ENCODE data around the gene RUFY1. TPM values are rescaled to one million over a fixed set of nuclear protein-coding genes. Genes with fewer than 3 reads are reported as not detected.
"Not testable (repeated sequence)": the region's sequence is repeated elsewhere in the genome, so short reads cannot be mapped to it uniquely, and the experiment has no call there.

Gene RUFY1
- total RNA-seq, 2 experiments from 2014 or later: 19.5 to 21.8 TPM

GRCh38 chr5:179641745-179642144, 91.4 kb downstream of the RUFY1 start:
- H3K27ac Mint-ChIP-seq; H3K4me3 Mint-ChIP-seq; H3K4me3 ChIP-seq (ENCODE audit: low read length); H3K9me3 ChIP-seq (ENCODE audit: control insufficient read depth in 1 of 2, insufficient read depth in 1 of 2, low read length in 2 of 2); H3K36me3 Mint-ChIP-seq (ENCODE audit: low read depth); POLR2A ChIA-PET; H3K27ac ChIP-seq (ENCODE audit: low read depth in 1 of 2, low read length in 2 of 2); H3K27me3 ChIP-seq (ENCODE audit: control insufficient read depth in 1 of 2, insufficient read depth in 2 of 2, low read length in 2 of 2); H3K36me3 ChIP-seq (ENCODE audit: insufficient read depth, low read length); H3K27me3 Mint-ChIP-seq; H3K4me1 ChIP-seq (ENCODE audit: insufficient read depth, low read length); H3K4me1 Mint-ChIP-seq (ENCODE audit: low read depth); ATAC-seq (ENCODE audit: poor library complexity); CTCF ChIA-PET; DNase-seq; H3K9me3 Mint-ChIP-seq: not testable (repeated sequence)
- intact Hi-C loops (cut with DNase I, micrococcal nuclease): loop anchor here in 1 of 2 experiments (10.0 kb wide), 1 partner anchor 443 kb away; no protein-coding TSS in a partner anchor

GRCh38 chr5:179642626-179643025, 92.3 kb downstream of the RUFY1 start:
- H3K36me3 ChIP-seq (ENCODE audit: insufficient read depth, low read length); H3K4me3 Mint-ChIP-seq; H3K27ac ChIP-seq (ENCODE audit: low read depth in 1 of 2, low read length in 2 of 2); H3K4me1 ChIP-seq (ENCODE audit: insufficient read depth, low read length); H3K4me1 Mint-ChIP-seq (ENCODE audit: low read depth); ATAC-seq (ENCODE audit: poor library complexity); H3K27me3 ChIP-seq (ENCODE audit: control insufficient read depth in 1 of 2, insufficient read depth in 2 of 2, low read length in 2 of 2); H3K9me3 ChIP-seq (ENCODE audit: control insufficient read depth in 1 of 2, insufficient read depth in 1 of 2, low read length in 2 of 2); CTCF ChIA-PET; H3K4me3 ChIP-seq (ENCODE audit: low read length); H3K27ac Mint-ChIP-seq; DNase-seq; H3K27me3 Mint-ChIP-seq; H3K9me3 Mint-ChIP-seq; H3K36me3 Mint-ChIP-seq (ENCODE audit: low read depth): not testable (repeated sequence)
- POLR2A ChIA-PET: interaction anchor here (0.5 kb wide), 1 partner anchor 19 kb away, joined by 4 read pairs; the partner anchor contains the start of gene HNRNPH1
- intact Hi-C loops (cut with DNase I, micrococcal nuclease): loop anchor here in 1 of 2 experiments (10.0 kb wide), 1 partner anchor 442 kb away; no protein-coding TSS in a partner anchor

DNA sequence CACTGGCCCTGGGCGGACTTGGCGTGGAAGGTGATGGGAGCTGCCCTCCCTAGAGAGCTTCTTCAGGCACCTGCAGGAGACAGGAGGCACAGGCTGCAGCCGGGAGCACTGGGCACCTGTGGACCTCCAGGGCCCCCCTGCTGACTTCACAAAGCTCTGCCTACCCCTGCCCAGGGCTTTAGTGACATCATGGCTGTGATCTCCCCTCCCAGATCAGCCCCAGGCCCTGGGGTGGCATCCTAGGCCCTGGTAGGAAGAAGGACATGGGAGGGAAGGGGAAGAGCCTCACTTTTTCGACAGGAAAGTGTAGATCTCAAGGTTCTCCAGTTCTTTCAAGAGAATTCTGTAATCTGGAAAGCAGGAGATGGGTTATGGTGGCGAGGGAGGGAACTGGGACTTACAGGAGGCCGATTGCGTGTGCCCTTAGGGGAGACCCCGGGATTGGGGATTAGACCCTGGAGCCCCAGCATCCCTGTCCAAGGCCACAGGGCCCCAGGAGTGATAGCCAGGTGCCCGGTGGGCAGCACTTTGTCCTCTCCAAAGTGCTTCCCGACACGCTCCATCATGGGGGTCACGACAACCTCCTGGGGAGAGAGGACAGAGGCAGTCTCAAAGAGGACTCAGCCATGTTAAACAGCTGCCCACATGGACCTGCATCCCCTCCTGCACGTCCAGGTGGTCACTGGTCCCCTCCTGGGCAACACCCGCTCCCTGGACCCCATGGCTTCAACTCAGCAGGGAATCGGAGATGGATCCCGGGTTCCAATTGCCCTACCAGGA, 93.0 kb downstream of the RUFY1 start:
- H3K27ac ChIP-seq (ENCODE audit: low read depth in 1 of 2, low read length in 2 of 2); H3K9me3 Mint-ChIP-seq; ATAC-seq (ENCODE audit: poor library complexity); H3K4me1 Mint-ChIP-seq (ENCODE audit: low read depth); H3K36me3 Mint-ChIP-seq (ENCODE audit: low read depth); DNase-seq; H3K27me3 Mint-ChIP-seq; H3K4me1 ChIP-seq (ENCODE audit: insufficient read depth, low read length); CTCF ChIA-PET; H3K4me3 ChIP-seq (ENCODE audit: low read length); H3K27ac Mint-ChIP-seq; H3K4me3 Mint-ChIP-seq; POLR2A ChIA-PET; H3K36me3 ChIP-seq (ENCODE audit: insufficient read depth, low read length); H3K27me3 ChIP-seq (ENCODE audit: control insufficient read depth in 1 of 2, insufficient read depth in 2 of 2, low read length in 2 of 2); H3K9me3 ChIP-seq (ENCODE audit: control insufficient read depth in 1 of 2, insufficient read depth in 1 of 2, low read length in 2 of 2): not testable (repeated sequence)
- intact Hi-C loops (cut with DNase I, micrococcal nuclease): loop anchor here in 1 of 2 experiments (10.0 kb wide), 1 partner anchor 441 kb away; no protein-coding TSS in a partner anchor

DNA sequence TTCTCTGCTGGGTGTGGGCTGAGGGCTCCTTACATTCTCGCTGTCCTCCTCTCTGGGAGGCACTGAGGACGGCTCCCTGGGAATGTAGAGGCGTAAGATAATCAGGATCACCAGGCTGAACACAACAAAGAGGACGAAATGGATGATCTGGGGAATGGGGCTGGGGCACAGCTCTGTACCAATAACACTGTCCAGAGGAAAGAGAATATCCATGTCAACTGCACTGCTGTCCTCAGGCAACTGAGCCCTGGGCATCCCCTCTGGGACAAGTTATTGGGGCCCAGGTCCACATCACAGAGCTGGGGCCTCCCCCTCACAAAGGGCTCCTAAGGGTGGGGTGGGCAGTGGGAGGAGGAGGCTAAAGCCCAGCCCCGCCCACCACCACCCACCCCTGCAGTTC, 94.4 kb downstream of the RUFY1 start:
- ATAC-seq (ENCODE audit: poor library complexity); H3K9me3 ChIP-seq (ENCODE audit: control insufficient read depth in 1 of 2, insufficient read depth in 1 of 2, low read length in 2 of 2); H3K4me1 ChIP-seq (ENCODE audit: insufficient read depth, low read length); H3K27me3 Mint-ChIP-seq; H3K27ac Mint-ChIP-seq; H3K9me3 Mint-ChIP-seq; H3K27me3 ChIP-seq (ENCODE audit: control insufficient read depth in 1 of 2, insufficient read depth in 2 of 2, low read length in 2 of 2); POLR2A ChIA-PET; H3K4me3 Mint-ChIP-seq; H3K36me3 Mint-ChIP-seq (ENCODE audit: low read depth); CTCF ChIA-PET; H3K4me3 ChIP-seq (ENCODE audit: low read length); H3K27ac ChIP-seq (ENCODE audit: low read depth in 1 of 2, low read length in 2 of 2); H3K36me3 ChIP-seq (ENCODE audit: insufficient read depth, low read length); H3K4me1 Mint-ChIP-seq (ENCODE audit: low read depth); DNase-seq: not testable (repeated sequence)
- intact Hi-C loops (cut with DNase I, micrococcal nuclease): loop anchor here in 1 of 2 experiments (10.0 kb wide), 1 partner anchor 440 kb away; no protein-coding TSS in a partner anchor

- Histone ChIP-seq H3K27ac (ENCODE audit: low read depth in 1 of 2, low read length in 2 of 2) (no peak overlapping the region), H3K4me1 (ENCODE audit: insufficient read depth, low read length) (no peaks in the 10 kb centered on the region), H3K36me3 (ENCODE audit: insufficient read depth, low read length) (no peaks in the 10 kb centered on the region), H3K9me3 (ENCODE audit: control insufficient read depth in 1 of 2, insufficient read depth in 1 of 2, low read length in 2 of 2) (peaks cover 0 to 6% of the 10 kb centered on the region in 2 experiments), H3K27me3 (ENCODE audit: control insufficient read depth in 1 of 2, insufficient read depth in 2 of 2, low read length in 2 of 2) (no peaks in the 10 kb centered on the region), H3K4me3 (ENCODE audit: low read length) (no peak overlapping the region)
- ATAC-seq (ENCODE audit: poor library complexity) (no peak), DNase-seq (no peak)
- TF ChIP-seq, protein P1, sequence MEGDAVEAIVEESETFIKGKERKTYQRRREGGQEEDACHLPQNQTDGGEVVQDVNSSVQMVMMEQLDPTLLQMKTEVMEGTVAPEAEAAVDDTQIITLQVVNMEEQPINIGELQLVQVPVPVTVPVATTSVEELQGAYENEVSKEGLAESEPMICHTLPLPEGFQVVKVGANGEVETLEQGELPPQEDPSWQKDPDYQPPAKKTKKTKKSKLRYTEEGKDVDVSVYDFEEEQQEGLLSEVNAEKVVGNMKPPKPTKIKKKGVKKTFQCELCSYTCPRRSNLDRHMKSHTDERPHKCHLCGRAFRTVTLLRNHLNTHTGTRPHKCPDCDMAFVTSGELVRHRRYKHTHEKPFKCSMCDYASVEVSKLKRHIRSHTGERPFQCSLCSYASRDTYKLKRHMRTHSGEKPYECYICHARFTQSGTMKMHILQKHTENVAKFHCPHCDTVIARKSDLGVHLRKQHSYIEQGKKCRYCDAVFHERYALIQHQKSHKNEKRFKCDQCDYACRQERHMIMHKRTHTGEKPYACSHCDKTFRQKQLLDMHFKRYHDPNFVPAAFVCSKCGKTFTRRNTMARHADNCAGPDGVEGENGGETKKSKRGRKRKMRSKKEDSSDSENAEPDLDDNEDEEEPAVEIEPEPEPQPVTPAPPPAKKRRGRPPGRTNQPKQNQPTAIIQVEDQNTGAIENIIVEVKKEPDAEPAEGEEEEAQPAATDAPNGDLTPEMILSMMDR (IDR thresholded peaks at IDR 0.05): no peak
- Mint-ChIP-seq H3K4me1 (ENCODE audit: low read depth) (no peaks in the 10 kb centered on the region), H3K27ac (no peak overlapping the region), H3K9me3 (no peaks in the 10 kb centered on the region), H3K4me3 (no peak overlapping the region), H3K27me3 (no peaks in the 10 kb centered on the region), H3K36me3 (ENCODE audit: low read depth) (no peaks in the 10 kb centered on the region)
- intact Hi-C loops (cut with DNase I, micrococcal nuclease): loop anchor here in 1 of 2 experiments (10.0 kb wide), 1 partner anchor 436 kb away; no protein-coding TSS in a partner anchor
- POLR2A ChIA-PET: interaction anchor here (1.5 kb wide), 1 partner anchor 26 kb away, joined by 3 read pairs; no protein-coding TSS in a partner anchor
- CTCF ChIA-PET: no interaction called here
Observed at GRCh38 chr5:179648410-179648809, 98.1 kb downstream of the RUFY1 start.

DNA sequence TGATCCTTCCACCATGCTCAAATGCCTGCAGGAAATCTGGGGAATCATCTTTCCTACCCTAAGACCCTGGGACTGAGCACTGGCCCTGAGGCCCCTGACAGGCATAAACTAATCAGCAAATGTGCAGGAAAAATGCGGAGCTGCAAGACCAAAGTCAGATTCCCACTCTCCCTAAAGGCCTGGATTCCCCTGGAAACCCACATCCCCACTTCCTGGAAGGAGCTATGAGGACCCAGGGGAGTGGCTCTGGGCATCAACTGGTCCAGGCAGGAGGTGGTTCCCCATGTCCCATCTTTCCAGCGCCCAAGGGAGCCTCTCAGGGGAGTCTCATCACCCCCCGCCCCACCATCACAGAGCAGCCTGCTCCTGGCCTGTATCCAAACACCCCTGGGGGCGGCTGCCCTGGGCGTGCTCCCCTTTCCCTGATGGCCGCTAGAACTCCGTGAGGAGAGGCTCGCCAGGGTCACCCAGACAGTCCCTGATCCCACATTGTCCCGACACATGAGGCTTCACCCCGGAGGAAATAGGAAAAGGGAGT, 98.9 kb downstream of the RUFY1 start:
- H3K4me3 Mint-ChIP-seq; H3K36me3 Mint-ChIP-seq (ENCODE audit: low read depth); H3K4me1 ChIP-seq (ENCODE audit: insufficient read depth, low read length); H3K27me3 Mint-ChIP-seq; H3K36me3 ChIP-seq (ENCODE audit: insufficient read depth, low read length); CTCF ChIA-PET; H3K27ac Mint-ChIP-seq; H3K4me1 Mint-ChIP-seq (ENCODE audit: low read depth); H3K9me3 Mint-ChIP-seq; H3K27ac ChIP-seq (ENCODE audit: low read depth in 1 of 2, low read length in 2 of 2); H3K27me3 ChIP-seq (ENCODE audit: control insufficient read depth in 1 of 2, insufficient read depth in 2 of 2, low read length in 2 of 2); H3K4me3 ChIP-seq (ENCODE audit: low read length); DNase-seq; ATAC-seq (ENCODE audit: poor library complexity); POLR2A ChIA-PET; H3K9me3 ChIP-seq (ENCODE audit: control insufficient read depth in 1 of 2, insufficient read depth in 1 of 2, low read length in 2 of 2): not testable (repeated sequence)
- intact Hi-C loops (cut with DNase I, micrococcal nuclease): loop anchor here in 1 of 2 experiments (10.0 kb wide), 1 partner anchor 436 kb away; no protein-coding TSS in a partner anchor

Measured in CD4-positive, alpha-beta T cell (primary cell).